SU-DHL-6 (cell line): Measurements from ENCODE around the gene SAMD11.
A peak's percentile ranks its signal among the peaks of the same experiment; 100 is the strongest.

Source experiments
- H2AFZ ChIP-seq: fragments of 200-600 bp; sonication (generic); 2 replicates; pipeline ENCODE4 v1.6.1; 2014; ENCODE audit warnings: low read depth, mild to moderate bottlenecking, moderate library complexity, mixed read lengths, antibody characterized with exemption, low read length; ENCODE audit not compliant: severe bottlenecking
- H3F3A ChIP-seq: fragments of 200-600 bp; shearing (Covaris generic); 2 replicates; pipeline ENCODE4 v1.6.0; 2016; ENCODE audit warnings: antibody characterized with exemption, mild to moderate bottlenecking; ENCODE audit not compliant: insufficient read depth
- H3K27ac ChIP-seq: fragments of 200-600 bp; sonication (generic); 2 replicates; pipeline ENCODE4 v1.5.1; 2016; ENCODE audit warnings: low read depth, mild to moderate bottlenecking, low read length, moderate library complexity, mixed read lengths
- H3K27me3 ChIP-seq: fragments of 200-600 bp; sonication (generic), shearing (Covaris generic); 2 replicates; pipeline ENCODE4 v1.6.0; 2014; ENCODE audit warnings: mild to moderate bottlenecking, low read length
- H3K36me3 ChIP-seq: fragments of 200-600 bp; sonication (generic); 2 replicates; pipeline ENCODE4 v1.6.1; 2014; ENCODE audit warnings: mild to moderate bottlenecking, low read length, mixed read lengths
- H3K4me2 ChIP-seq: fragments of 300-600, 200-600 bp; shearing (Covaris generic), sonication (generic); 2 replicates; pipeline ENCODE4 v1.6.0; 2014; ENCODE audit warnings: low read length, low read depth, mild to moderate bottlenecking; ENCODE audit not compliant: poor library complexity, severe bottlenecking
- H3K4me3 ChIP-seq: fragments of 200-600 bp; sonication (generic); 2 replicates; pipeline ENCODE4 v1.5.1; 2014; ENCODE audit warnings: antibody characterized with exemption, low read length, mild to moderate bottlenecking, mixed read lengths; ENCODE audit not compliant: insufficient read depth, poor library complexity, severe bottlenecking
- H3K79me2 ChIP-seq: fragments of 200-600 bp; sonication (generic); 2 replicates; pipeline ENCODE4 v1.6.1; 2014; ENCODE audit warnings: mild to moderate bottlenecking, low read length, moderate library complexity; ENCODE audit not compliant: insufficient read depth
- H3K9ac ChIP-seq: fragments of 200-600 bp; sonication (generic); 2 replicates; pipeline ENCODE4 v1.7.0; 2014; ENCODE audit warnings: mild to moderate bottlenecking, low read length
- H3K9me2 ChIP-seq: fragments of 200-600 bp; sonication (generic); replicated peaks from 2 replicates; pipeline ENCODE4 v1.6.1; 2014; ENCODE audit warnings: low read length; ENCODE audit not compliant: insufficient read depth
- H3K9me3 ChIP-seq: fragments of 200-600 bp; sonication (generic); 2 replicates; pipeline ENCODE4 v1.6.1; 2014; ENCODE audit warnings: low read length, mixed read lengths; ENCODE audit not compliant: insufficient read depth
- H4K20me1 ChIP-seq: fragments of 200-600 bp; sonication (generic); 2 replicates; pipeline ENCODE4 v1.6.1; 2014; ENCODE audit warnings: low read depth, mild to moderate bottlenecking, antibody characterized with exemption, low read length, moderate library complexity, mixed read lengths
- CTCF ChIP-seq: fragments of 200-600 bp; sonication (generic); IDR thresholded peaks from one replicate; pipeline ENCODE4 v1.5.1; 2017; ENCODE audit warnings: antibody characterized with exemption, mild to moderate bottlenecking, low read length, moderate library complexity; ENCODE audit not compliant: insufficient read depth, poor library complexity, severe bottlenecking
- EZH2phosphoT487 ChIP-seq: fragments of 200-600 bp; sonication (generic), shearing (Covaris generic); conservative IDR thresholded peaks from 2 replicates; pipeline ENCODE4 v1.6.1; 2018; ENCODE audit warnings: mild to moderate bottlenecking, antibody characterized with exemption, low read length, moderate library complexity, mixed read lengths

The SAMD11 gene

GRCh38 chr1:966135-966703 lies 42.5 kb downstream of the SAMD11 start, which contains the start of gene PLEKHN1:
Gene PLEKHN1, plus strand, starts transcription at chr1:966482. Its CDS starts 50 bp downstream, at chr1:966532.
- H3K4me3 ChIP-seq = peak within 1 kb of the TSS; percentile 39
- H3K9ac ChIP-seq = 0 out of 2 replicates have a peak within 1 kb of the TSS, but pooled peaks have one; percentile 1
- peak within 1 kb of the TSS; percentile 52 for H3K4me2 ChIP-seq
- no peaks in the 10 kb centered on the region for H3F3A ChIP-seq
- no peaks in the 10 kb centered on the region for H3K36me3 ChIP-seq
- H3K27ac ChIP-seq = no peak within 1 kb of the TSS
- no peaks in the 10 kb centered on the region for H3K27me3 ChIP-seq
- TF ChIP-seq EZH2phosphoT487 (no peak), CTCF (no peak)
- no peaks in the 10 kb centered on the region for H3K79me2 ChIP-seq
- no peaks in the 10 kb centered on the region for H3K9me2 ChIP-seq
- H2AFZ ChIP-seq = no peak within 1 kb of the TSS
- H4K20me1 ChIP-seq = no peaks in the 10 kb centered on the region
- no peaks in the 10 kb centered on the region for H3K9me3 ChIP-seq

GRCh38 chr1:966704-967300 lies 43.1 kb downstream of the SAMD11 start:
- TF ChIP-seq EZH2phosphoT487 (no peak), CTCF (no peak)
- no peaks in the 10 kb centered on the region for H3K9me3 ChIP-seq
- no peaks in the 10 kb centered on the region for H4K20me1 ChIP-seq
- H3K27me3 ChIP-seq = no peaks in the 10 kb centered on the region
- H3K4me2 ChIP-seq = peak overlapping the region; percentile 52
- H3K79me2 ChIP-seq = no peaks in the 10 kb centered on the region
- H3K27ac ChIP-seq = no peak overlapping the region
- H3F3A ChIP-seq = no peaks in the 10 kb centered on the region
- no peak overlapping the region for H2AFZ ChIP-seq
- H3K4me3 ChIP-seq = peak overlapping the region; percentile 39
- H3K36me3 ChIP-seq = no peaks in the 10 kb centered on the region
- H3K9me2 ChIP-seq = no peaks in the 10 kb centered on the region
- 0 out of 2 replicates have a peak overlapping the region, but pooled peaks have one; percentile 1 for H3K9ac ChIP-seq

DNA sequence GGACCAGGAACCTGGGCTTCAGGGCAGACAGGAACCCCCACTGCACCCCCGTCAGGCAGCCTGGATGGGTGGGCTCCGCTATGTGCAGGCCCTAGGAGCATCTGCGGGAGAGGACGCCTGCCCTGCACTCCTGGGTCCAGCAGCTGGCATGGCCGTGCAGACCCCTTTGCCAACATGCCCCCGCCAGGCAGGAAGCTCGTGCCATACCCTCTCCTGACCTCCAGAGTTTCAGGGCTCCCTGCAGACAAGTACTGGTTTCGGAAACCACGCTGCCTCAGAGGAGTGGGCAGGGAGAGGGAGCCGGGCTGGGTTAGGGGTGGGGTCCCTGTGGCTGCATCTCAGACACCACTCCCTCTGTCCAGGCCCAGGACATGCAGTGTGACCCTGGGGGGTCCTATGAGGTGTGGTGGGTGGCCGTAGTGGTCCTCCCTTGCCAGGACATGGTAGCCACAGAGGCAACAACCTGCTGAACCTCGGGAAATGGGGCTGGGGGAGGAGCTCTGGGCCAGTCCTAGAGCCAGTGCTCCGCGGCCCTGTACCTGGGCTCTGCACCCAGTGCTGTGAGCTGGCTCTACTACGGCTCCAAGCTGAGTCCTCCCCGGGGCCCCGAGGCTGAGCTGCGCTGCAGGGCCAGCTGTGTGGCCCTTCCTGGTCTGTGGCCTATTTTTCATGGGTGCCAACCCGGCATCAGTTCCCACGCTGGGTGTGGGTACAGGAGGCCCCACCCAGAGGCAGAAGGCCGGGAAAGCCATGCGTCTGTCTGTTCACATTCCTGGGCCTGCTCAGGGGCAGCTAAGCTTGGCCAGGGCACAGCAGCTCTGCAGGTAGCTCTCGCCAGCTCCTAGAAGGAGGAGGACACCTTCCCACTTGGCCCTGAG lies 44.0 kb downstream of the SAMD11 start:
- TF ChIP-seq EZH2phosphoT487 (no peak), CTCF (no peak)
- H3K4me3 ChIP-seq = no peak overlapping the region
- H3K4me2 ChIP-seq = no peak overlapping the region
- H3K27me3 ChIP-seq = no peaks in the 10 kb centered on the region
- no peaks in the 10 kb centered on the region for H3K36me3 ChIP-seq
- H3K9me2 ChIP-seq = no peaks in the 10 kb centered on the region
- H3K9me3 ChIP-seq = no peaks in the 10 kb centered on the region
- H3K27ac ChIP-seq = no peak overlapping the region
- no peaks in the 10 kb centered on the region for H4K20me1 ChIP-seq
- no peak overlapping the region for H2AFZ ChIP-seq
- H3K9ac ChIP-seq = no peak overlapping the region
- no peaks in the 10 kb centered on the region for H3K79me2 ChIP-seq
- H3F3A ChIP-seq = no peaks in the 10 kb centered on the region
